ENCODE results near the gene EVI5L. TPM values are rescaled to one million over a fixed set of nuclear protein-coding genes. Genes with fewer than 3 reads are reported as not detected.

The EVI5L gene
- total and polyA plus RNA-seq, 2 of the 13 experiments (the other 11 are each of a cell fraction or from before 2014, with no cell fraction given): 1.7 to 2.4 TPM

- TF ChIP-seq, protein P1, sequence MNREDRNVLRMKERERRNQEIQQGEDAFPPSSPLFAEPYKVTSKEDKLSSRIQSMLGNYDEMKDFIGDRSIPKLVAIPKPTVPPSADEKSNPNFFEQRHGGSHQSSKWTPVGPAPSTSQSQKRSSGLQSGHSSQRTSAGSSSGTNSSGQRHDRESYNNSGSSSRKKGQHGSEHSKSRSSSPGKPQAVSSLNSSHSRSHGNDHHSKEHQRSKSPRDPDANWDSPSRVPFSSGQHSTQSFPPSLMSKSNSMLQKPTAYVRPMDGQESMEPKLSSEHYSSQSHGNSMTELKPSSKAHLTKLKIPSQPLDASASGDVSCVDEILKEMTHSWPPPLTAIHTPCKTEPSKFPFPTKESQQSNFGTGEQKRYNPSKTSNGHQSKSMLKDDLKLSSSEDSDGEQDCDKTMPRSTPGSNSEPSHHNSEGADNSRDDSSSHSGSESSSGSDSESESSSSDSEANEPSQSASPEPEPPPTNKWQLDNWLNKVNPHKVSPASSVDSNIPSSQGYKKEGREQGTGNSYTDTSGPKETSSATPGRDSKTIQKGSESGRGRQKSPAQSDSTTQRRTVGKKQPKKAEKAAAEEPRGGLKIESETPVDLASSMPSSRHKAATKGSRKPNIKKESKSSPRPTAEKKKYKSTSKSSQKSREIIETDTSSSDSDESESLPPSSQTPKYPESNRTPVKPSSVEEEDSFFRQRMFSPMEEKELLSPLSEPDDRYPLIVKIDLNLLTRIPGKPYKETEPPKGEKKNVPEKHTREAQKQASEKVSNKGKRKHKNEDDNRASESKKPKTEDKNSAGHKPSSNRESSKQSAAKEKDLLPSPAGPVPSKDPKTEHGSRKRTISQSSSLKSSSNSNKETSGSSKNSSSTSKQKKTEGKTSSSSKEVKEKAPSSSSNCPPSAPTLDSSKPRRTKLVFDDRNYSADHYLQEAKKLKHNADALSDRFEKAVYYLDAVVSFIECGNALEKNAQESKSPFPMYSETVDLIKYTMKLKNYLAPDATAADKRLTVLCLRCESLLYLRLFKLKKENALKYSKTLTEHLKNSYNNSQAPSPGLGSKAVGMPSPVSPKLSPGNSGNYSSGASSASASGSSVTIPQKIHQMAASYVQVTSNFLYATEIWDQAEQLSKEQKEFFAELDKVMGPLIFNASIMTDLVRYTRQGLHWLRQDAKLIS (CRISPR knock-in tag; IDR thresholded peaks at IDR 0.05): no peak
- 0 out of 2 replicates have a peak, but pooled peaks have one; percentile 50 for TF ChIP-seq MYPOP (CRISPR knock-in tag; IDR thresholded peaks at IDR 0.05)
- TF ChIP-seq THAP9 (CRISPR knock-in tag; IDR thresholded peaks at IDR 0.05; ENCODE audit: borderline replicate concordance): no peak
- no peak for TF ChIP-seq ZNF12 (CRISPR knock-in tag; IDR thresholded peaks at IDR 0.05)
- TF ChIP-seq SP1 (IDR thresholded peaks at IDR 0.05): no peak
- TF ChIP-seq SP1 (CRISPR knock-in tag; IDR thresholded peaks at IDR 0.05): no peak
- TF ChIP-seq GABPA (IDR thresholded peaks at IDR 0.05; ENCODE audit: low read depth, low read length): no peak
- TF ChIP-seq GABPA (CRISPR knock-in tag; IDR thresholded peaks at IDR 0.05; ENCODE audit: low read depth): no peak
- 0 out of 2 replicates have a peak, but pooled peaks have one; percentile 43 for TF ChIP-seq ZNF446 (CRISPR knock-in tag; IDR thresholded peaks at IDR 0.05)
- TF ChIP-seq, protein P2, sequence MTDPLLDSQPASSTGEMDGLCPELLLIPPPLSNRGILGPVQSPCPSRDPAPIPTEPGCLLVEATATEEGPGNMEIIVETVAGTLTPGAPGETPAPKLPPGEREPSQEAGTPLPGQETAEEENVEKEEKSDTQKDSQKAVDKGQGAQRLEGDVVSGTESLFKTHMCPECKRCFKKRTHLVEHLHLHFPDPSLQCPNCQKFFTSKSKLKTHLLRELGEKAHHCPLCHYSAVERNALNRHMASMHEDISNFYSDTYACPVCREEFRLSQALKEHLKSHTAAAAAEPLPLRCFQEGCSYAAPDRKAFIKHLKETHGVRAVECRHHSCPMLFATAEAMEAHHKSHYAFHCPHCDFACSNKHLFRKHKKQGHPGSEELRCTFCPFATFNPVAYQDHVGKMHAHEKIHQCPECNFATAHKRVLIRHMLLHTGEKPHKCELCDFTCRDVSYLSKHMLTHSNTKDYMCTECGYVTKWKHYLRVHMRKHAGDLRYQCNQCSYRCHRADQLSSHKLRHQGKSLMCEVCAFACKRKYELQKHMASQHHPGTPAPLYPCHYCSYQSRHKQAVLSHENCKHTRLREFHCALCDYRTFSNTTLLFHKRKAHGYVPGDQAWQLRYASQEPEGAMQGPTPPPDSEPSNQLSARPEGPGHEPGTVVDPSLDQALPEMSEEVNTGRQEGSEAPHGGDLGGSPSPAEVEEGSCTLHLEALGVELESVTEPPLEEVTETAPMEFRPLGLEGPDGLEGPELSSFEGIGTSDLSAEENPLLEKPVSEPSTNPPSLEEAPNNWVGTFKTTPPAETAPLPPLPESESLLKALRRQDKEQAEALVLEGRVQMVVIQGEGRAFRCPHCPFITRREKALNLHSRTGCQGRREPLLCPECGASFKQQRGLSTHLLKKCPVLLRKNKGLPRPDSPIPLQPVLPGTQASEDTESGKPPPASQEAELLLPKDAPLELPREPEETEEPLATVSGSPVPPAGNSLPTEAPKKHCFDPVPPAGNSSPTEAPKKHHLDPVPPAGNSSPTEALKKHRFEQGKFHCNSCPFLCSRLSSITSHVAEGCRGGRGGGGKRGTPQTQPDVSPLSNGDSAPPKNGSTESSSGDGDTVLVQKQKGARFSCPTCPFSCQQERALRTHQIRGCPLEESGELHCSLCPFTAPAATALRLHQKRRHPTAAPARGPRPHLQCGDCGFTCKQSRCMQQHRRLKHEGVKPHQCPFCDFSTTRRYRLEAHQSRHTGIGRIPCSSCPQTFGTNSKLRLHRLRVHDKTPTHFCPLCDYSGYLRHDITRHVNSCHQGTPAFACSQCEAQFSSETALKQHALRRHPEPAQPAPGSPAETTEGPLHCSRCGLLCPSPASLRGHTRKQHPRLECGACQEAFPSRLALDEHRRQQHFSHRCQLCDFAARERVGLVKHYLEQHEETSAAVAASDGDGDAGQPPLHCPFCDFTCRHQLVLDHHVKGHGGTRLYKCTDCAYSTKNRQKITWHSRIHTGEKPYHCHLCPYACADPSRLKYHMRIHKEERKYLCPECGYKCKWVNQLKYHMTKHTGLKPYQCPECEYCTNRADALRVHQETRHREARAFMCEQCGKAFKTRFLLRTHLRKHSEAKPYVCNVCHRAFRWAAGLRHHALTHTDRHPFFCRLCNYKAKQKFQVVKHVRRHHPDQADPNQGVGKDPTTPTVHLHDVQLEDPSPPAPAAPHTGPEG (CRISPR knock-in tag; IDR thresholded peaks at IDR 0.05): no peak
- no peak for TF ChIP-seq ZNF501 (CRISPR knock-in tag; IDR thresholded peaks at IDR 0.05)
- TF ChIP-seq SMC3 (IDR thresholded peaks at IDR 0.05; ENCODE audit: low read length): no peak
- TF ChIP-seq, protein P3, sequence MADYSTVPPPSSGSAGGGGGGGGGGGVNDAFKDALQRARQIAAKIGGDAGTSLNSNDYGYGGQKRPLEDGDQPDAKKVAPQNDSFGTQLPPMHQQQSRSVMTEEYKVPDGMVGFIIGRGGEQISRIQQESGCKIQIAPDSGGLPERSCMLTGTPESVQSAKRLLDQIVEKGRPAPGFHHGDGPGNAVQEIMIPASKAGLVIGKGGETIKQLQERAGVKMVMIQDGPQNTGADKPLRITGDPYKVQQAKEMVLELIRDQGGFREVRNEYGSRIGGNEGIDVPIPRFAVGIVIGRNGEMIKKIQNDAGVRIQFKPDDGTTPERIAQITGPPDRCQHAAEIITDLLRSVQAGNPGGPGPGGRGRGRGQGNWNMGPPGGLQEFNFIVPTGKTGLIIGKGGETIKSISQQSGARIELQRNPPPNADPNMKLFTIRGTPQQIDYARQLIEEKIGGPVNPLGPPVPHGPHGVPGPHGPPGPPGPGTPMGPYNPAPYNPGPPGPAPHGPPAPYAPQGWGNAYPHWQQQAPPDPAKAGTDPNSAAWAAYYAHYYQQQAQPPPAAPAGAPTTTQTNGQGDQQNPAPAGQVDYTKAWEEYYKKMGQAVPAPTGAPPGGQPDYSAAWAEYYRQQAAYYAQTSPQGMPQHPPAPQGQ (CRISPR knock-in tag; IDR thresholded peaks at IDR 0.05; ENCODE audit: borderline replicate concordance): no peak
Observed at GRCh38 chr19:7833225-7834099, 3.4 kb downstream of the EVI5L start (continued).
